ENCODE results near the gene ZSCAN16.

The ZSCAN16 gene

GRCh38 chr6:28158318-28158717 lies 33.9 kb downstream of the ZSCAN16 start:
- no peak for TF ChIP-seq CTCF (IDR thresholded peaks at IDR 0.05; ENCODE audit: poor library complexity, severe bottlenecking)
- H3K4me1 ChIP-seq (ENCODE audit: insufficient read depth, poor library complexity, severe bottlenecking): no peaks in the 10 kb centered on the region
- peaks cover 36% of the 10 kb centered on the region for H3K36me3 ChIP-seq (ENCODE audit: low read depth)
- no peak overlapping the region for H3K4me3 ChIP-seq (ENCODE audit: severe bottlenecking)
- H3K9me3 ChIP-seq (ENCODE audit: severe bottlenecking): no peaks in the 10 kb centered on the region
- DNase-seq (ENCODE audit: low spot score) (no peak), ATAC-seq (ENCODE audit: low read depth) (no peak)
- H3K27me3 ChIP-seq (ENCODE audit: insufficient read depth, poor library complexity, severe bottlenecking): no peaks in the 10 kb centered on the region
- no peak overlapping the region for H3K27ac ChIP-seq (ENCODE audit: poor library complexity, severe bottlenecking)

GRCh38 chr6:28159029-28159607 lies 34.7 kb downstream of the ZSCAN16 start:
- no peak for TF ChIP-seq CTCF (IDR thresholded peaks at IDR 0.05; ENCODE audit: poor library complexity, severe bottlenecking)
- no peaks in the 10 kb centered on the region for H3K27me3 ChIP-seq (ENCODE audit: insufficient read depth, poor library complexity, severe bottlenecking)
- H3K36me3 ChIP-seq (ENCODE audit: low read depth): peaks cover 29% of the 10 kb centered on the region
- H3K9me3 ChIP-seq (ENCODE audit: severe bottlenecking): no peaks in the 10 kb centered on the region
- no peak overlapping the region for H3K27ac ChIP-seq (ENCODE audit: poor library complexity, severe bottlenecking)
- no peaks in the 10 kb centered on the region for H3K4me1 ChIP-seq (ENCODE audit: insufficient read depth, poor library complexity, severe bottlenecking)
- H3K4me3 ChIP-seq (ENCODE audit: severe bottlenecking): no peak overlapping the region
- ATAC-seq (ENCODE audit: low read depth) (no peak), DNase-seq (ENCODE audit: low spot score) (no peak)

- H3K4me3 ChIP-seq (ENCODE audit: severe bottlenecking): no peak overlapping the region
- H3K27ac ChIP-seq (ENCODE audit: poor library complexity, severe bottlenecking): no peak overlapping the region
- ATAC-seq (ENCODE audit: low read depth): no peak
- no peaks in the 10 kb centered on the region for H3K9me3 ChIP-seq (ENCODE audit: severe bottlenecking)
- TF ChIP-seq CTCF (IDR thresholded peaks at IDR 0.05; ENCODE audit: poor library complexity, severe bottlenecking): no peak
- H3K4me1 ChIP-seq (ENCODE audit: insufficient read depth, poor library complexity, severe bottlenecking): no peaks in the 10 kb centered on the region
- H3K36me3 ChIP-seq (ENCODE audit: low read depth): peaks cover 18% of the 10 kb centered on the region; the same call in 1 of the 2 replicates
- no peak for DNase-seq (ENCODE audit: low spot score)
- H3K27me3 ChIP-seq (ENCODE audit: insufficient read depth, poor library complexity, severe bottlenecking): no peaks in the 10 kb centered on the region
Measured at GRCh38 chr6:28160233-28160632, 35.8 kb downstream of the ZSCAN16 start.

- Histone ChIP-seq H3K4me1 (ENCODE audit: insufficient read depth, poor library complexity, severe bottlenecking) (no peaks in the 10 kb centered on the region), H3K9me3 (ENCODE audit: severe bottlenecking) (no peaks in the 10 kb centered on the region), H3K27me3 (ENCODE audit: insufficient read depth, poor library complexity, severe bottlenecking) (no peaks in the 10 kb centered on the region), H3K27ac (ENCODE audit: poor library complexity, severe bottlenecking) (no peak overlapping the region), H3K4me3 (ENCODE audit: severe bottlenecking) (peak overlapping the region; percentile 40), H3K36me3 (ENCODE audit: low read depth) (peaks cover 7% of the 10 kb centered on the region; the same call in 1 of the 2 replicates)
- no peak for TF ChIP-seq CTCF (IDR thresholded peaks at IDR 0.05; ENCODE audit: poor library complexity, severe bottlenecking)
- DNase-seq (ENCODE audit: low spot score): peak; percentile 77
- peak; percentile 95 for ATAC-seq (ENCODE audit: low read depth)
Measured at GRCh38 chr6:28161410-28162079, 37.1 kb downstream of the ZSCAN16 start.

- ATAC-seq (ENCODE audit: low read depth) (no peak), DNase-seq (ENCODE audit: low spot score) (no peak)
- Histone ChIP-seq H3K36me3 (ENCODE audit: low read depth) (no peaks in the 10 kb centered on the region), H3K9me3 (ENCODE audit: severe bottlenecking) (no peaks in the 10 kb centered on the region), H3K4me3 (ENCODE audit: severe bottlenecking) (no peak overlapping the region), H3K27ac (ENCODE audit: poor library complexity, severe bottlenecking) (no peak overlapping the region), H3K27me3 (ENCODE audit: insufficient read depth, poor library complexity, severe bottlenecking) (no peaks in the 10 kb centered on the region), H3K4me1 (ENCODE audit: insufficient read depth, poor library complexity, severe bottlenecking) (no peaks in the 10 kb centered on the region)
- TF ChIP-seq CTCF (IDR thresholded peaks at IDR 0.05; ENCODE audit: poor library complexity, severe bottlenecking): no peak
Measured at GRCh38 chr6:28165563-28165962, 41.2 kb downstream of the ZSCAN16 start.
